CD4-positive, alpha-beta T cell treated with Interleukin-17A for 1 hour (primary cell): ENCODE data around the gene SCART1.
"Not testable (repeated sequence)": the region's sequence is repeated elsewhere in the genome, so short reads cannot be mapped to it uniquely, and the experiment has no call there.

ENCODE experiments used
- DNase-seq: peaks from one replicate; pipeline ENCODE4 v3.0.0-alpha.2; 2020

The SCART1 gene

DNA sequence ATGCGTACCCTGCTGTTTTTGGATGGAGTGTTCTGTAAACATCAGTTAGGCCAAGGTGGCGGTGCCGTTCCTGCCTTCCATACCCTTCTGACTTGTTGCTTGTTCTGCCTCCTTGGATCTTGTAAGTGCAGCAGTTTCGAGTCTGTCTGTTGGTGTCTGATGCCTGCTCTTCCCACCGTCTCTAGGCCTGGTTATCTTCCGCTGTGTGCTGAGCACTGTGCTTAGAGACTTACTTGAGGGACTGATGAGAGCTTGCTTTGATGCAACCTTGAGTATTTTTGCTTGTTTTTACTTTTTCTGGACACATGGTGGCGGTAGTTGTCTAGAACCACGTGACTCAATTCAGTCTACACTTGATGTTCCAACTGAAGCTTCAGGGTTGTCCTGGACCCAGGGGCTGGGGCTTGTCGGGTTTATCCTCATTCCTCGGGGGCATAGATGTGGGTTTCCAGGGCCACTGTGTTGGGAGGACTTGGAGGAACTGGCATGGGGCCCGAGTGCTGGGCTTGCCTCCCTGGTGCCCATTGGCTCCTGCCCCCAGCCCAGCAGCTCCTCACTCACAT lies 15.0 kb upstream of the SCART1 start:
- DNase-seq: peak; percentile 57

DNA sequence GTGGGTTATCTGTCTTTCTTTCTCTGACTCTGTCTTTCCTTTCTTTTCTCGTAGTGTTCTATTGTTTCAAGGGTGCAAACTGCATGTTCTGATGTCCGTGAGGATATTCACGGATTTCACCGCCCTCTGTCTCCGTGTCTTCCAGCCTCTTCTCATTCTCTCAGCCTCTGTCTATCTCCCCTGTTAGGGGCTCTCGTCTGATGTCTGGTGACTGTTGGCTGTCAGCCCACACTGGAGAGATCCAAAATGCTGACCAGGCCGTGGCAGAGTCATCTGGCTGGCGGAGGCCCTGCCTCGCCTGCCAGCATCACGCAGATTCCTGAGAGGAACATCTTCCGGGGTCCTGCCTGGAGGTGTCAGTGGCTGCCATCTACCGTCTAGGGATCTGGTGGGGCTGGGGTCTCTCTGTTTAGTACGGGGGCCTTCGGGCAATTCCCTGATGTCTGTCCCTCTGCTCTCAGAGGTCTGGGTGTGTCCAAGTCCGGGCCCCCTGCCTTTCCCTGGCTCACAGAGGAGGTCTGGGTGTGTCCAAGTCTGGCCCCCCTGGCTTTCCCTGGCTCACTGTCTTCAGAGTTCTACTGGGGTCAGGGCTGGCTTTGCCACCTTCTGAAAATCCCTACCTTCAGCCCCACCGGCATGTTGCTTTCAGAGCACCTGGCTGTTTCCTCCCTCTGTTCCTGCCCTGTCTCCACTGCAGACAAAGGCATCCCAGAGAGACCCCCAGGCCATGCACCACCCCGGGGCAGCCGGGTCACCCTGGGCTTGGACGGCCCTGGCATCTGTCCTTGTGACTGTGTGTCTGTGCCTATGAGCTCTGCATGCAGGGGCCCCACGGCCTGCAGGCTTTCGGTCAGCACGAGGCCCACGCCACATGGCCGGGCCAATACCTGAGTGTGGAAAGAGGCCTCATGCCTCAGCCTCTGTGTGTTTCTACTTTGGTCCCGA lies 14.0 kb upstream of the SCART1 start:
- DNase-seq: no peak

DNA sequence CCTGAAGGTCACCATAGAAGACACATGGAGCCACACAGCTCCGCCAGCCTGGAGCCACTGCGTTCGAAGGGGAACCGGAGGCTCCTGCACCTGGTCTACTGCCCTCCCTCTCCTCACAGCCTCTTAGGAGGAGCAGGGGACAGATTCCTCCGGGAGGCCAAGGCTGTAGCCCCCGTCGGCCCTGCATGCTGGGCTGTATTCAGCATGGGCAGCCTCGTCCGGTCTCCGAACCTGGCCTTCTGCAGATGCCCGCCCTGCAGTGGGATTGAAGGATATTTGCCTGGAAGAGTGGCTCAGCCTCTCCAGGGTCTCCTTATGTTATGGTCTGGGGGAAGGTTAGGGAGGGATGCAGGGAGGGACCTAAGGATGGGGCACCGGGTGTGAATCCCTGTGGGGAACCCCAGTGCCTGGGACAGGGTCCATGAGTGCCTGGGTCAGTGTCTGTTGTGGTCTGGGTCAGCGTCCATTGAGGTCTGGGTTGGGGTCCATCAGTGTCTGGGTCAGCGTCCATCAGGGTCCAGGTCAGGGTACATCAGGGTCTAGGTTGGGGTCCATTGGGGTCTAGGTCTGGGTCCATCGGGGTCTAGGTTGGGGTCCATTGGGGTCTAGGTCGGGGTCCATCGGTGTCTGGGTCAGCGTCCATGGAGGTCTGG lies 13.0 kb upstream of the SCART1 start:
- DNase-seq: no peak

DNA sequence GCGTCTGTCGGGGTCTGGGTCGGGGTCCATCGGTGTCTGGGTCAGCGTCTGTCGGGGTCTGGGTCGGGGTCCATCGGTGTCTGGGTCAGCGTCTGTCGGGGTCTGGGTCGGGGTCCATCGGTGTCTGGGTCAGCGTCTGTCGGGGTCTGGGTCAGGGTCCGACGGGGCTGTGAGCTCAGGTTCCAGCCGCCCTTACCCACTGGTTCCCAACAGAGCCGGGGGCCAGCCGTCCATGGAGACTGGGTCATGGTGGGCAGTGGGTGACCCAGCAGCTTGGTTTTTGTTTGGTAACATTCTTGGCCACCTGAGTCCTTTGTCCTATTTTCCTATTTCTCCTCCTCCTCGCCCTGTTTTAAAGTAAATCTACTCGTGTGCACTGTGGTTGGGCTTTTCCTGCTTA lies 12.4 kb upstream of the SCART1 start:
- DNase-seq: not testable (repeated sequence)

DNA sequence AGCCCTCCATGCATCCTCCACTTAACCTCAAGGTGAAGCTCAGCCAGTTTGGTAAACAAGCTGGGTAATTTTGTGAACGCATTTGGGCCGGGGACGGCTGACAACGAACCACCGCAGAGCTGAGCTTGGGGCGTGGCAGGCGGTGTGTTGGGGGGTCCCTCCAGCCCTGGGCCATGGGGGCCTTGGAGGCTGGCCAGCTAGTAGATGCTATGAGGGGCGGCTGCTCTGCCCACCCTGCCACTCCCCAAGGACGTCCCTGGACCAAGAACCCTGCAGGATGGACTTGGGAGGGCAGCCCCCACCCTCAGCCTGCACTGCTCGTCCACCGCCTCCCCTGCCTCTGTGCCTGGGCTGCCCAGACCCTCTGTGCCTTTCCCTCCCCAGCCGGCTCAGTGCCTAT lies 12.0 kb upstream of the SCART1 start:
- peak; percentile 14 for DNase-seq

DNA sequence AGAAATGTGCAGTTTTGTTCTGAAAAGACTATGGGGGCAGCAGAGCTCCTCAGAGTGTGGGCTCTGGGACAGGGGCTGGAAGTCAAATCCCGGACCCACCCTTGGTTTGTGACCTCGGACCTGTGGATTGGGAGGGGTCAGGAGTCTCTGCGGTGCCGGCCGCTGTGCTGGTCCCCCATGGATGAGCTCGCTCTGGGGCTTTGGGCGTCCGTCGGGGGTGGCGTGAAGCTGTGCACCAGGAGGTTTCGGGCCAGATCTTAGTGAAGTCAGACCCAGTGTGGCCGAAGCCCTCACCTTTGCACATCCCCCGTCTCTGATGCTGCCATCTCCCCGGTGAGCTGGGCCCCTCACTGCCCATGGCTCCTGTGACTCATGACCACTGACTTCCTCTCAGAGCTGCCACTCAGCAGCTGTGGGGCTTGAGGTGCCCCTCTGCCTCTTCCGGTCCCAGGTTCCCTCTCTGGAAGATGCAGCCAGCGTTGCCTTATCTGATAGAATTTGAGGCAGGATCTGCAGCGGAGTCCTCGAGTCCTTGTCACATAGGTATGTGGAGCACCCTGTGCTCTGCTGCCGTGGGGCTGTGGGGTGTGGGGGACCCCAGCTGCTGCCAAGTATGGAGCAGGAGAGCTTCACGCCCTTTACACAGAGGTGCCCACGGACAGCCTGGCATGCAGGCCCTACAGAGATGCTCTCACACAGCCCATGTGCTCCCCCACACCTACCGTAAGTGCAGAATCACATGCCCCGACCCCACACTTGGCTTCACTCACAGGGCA lies 11.4 kb upstream of the SCART1 start:
- peak; percentile 38 for DNase-seq

DNA sequence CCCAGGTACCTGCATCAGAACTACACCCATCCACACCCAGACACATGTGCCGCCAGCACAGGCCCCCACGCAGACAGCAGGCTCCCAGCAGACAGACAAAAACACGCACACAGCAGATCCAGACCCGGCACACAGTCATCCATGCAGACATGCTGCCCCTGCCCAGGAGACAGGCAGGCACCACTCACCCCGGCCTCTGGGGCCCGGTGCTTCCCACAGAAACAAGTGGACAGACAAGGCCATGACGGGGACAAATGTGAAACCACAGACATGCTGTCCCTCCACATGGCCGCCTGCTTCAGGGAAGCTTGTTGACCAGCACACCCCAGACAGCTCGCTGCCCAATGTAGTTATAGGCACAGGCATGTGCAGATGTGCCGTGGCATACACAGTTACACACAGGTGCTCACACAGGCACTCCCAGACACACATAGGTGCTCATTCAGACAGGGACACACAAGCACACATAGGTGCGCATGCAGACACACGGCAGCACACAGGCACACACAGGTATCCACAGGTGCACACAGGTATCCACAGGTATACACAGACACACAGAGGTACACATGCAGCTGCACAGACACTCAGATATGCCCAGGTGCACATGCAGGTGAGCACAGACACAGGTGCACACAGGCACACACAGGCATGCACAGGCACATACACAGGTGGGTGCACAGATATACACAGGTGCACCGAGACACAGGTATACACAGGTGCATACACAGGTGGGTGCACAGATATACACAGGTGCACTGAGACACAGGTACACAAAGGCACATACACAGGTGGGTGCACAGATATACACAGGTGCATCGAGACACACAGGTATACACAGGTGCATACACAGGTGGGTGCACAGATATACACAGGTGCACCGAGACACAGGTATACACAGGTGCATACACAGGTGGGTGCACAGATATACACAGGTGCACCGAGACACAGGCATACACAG lies 10.5 kb upstream of the SCART1 start:
- DNase-seq: no peak

DNA sequence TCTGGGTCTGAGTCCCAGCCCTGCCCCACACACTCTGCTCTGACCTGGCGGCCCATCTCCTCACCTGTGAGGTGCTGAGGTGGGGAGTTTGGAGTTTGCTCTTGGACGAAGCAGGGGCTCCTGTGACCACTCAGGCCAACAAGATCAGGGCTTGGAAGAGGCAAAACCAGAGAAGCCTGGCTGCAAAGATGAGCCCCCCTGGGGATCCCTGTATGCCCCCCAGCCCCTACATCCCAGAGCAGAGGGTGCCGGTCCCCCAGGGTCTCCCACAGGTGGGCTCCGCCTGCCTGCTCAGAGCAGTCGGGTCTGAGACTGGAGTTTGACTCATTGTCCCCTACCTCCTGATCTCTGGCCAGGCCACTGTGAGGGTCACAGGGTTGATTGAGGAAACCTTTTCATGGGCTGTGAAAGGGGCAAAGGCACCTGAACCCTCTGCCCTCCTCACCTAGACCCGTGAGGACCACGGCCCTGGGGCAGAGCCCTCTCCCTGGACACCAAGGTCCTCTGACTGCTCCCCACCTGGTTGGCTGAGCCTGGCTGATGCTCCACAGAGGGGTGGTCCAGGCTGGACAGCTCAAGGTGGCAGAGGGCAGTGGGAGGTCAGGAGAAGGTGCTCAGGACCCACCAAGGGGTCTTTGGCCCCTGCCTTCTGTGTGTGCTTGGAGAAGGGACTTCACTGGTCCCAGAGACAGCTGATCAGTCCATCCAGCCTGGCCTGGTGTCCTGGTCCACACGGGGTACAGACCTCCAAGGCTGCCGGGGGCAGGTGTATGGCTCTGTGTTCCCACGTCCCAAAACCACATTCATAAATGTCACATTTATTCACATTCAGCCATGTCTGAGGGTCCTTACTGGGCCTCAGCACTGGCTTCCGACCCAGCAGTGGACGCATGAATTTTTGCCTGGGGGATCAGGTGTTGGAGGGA lies 9.1 kb upstream of the SCART1 start:
- no peak for DNase-seq

DNA sequence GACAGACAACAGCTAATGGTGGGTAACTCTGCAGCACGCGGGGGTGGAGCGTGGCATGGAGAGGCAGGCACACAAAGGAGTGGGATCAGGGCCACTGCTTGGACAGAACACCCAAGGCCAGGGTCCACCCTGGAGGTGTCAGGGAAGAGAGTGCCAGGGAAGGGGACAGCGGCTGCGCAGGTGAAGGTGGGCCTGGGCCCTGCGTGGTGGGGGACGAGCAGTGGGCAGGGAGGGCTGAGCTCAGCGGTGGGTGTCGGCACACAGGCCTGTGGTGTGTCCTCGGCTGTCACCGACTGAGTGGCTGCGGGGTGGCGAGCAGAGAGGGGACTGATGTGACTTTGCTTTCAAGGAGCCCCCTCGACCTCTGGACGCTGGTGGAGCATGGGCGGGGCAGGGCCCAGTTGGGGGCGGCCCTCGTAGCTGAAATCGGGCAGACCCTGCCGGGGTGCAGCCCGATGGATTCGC lies 8.4 kb upstream of the SCART1 start:
- DNase-seq: no peak

DNA sequence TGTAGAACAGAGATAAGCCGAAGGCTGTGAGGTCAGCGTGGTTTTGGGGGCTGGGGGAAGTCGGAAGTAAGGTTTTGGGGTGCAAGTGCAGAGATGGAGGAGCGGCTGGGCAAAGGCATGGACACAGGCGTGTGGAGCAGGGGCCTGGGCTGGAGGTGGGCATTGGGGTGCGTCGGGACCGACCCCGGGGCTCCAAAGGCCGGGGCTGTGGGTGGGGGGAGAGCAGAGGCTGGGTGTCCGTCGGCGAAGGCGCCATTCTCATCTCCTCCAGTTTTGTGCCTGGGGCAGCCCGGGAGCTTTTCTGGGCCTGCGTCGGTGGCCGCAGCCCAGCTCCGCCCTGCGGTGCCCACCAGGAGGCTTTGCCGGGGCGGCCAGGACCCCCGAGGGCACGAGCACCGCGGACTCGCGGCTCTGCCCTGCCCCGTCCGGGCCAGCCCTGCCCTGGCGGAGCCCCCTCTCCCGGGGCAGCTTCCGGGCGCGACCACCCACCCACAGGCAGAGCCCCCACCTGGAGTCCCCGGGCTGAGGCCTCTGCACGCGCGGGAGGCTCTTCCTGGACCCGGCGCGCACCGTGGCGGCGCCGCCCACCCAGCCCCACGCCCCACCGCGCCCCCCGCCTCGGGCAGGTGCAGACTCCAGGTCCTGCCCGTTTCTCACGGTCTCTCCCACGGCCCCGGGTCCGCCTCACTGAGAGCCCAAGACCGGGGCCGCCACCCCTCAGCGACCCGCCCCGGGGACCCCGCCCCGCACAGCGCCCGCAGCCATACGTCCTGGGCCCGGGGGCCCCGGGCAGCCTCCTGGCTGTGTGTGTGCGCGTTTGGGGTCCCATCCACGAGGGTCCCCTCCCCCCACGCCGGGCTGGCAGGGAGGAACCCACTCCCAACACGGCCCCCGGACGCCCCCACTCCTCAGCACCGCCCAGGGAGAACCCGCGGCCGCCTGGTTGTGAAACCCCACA lies 7.7 kb upstream of the SCART1 start:
- DNase-seq: no peak

DNA sequence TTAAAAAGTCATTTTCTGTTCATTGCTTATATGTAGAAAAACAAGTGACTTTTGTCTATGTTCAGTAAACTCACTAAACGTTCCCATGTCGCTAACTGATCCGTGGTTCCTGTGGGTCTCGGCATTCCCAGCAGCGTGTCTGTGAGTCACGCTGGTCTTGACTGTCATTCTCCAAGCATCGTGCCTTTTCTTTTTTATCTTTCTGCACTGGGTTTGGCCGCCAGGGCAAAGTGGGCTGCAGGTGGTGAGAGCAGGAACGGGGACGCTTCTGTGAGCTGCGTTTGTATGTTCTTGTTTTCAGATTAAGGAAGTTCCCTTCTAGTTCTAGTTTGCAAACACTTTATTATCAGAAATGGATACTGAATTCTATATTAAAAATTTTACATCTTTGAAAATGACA lies 6.8 kb upstream of the SCART1 start:
- no peak for DNase-seq

DNA sequence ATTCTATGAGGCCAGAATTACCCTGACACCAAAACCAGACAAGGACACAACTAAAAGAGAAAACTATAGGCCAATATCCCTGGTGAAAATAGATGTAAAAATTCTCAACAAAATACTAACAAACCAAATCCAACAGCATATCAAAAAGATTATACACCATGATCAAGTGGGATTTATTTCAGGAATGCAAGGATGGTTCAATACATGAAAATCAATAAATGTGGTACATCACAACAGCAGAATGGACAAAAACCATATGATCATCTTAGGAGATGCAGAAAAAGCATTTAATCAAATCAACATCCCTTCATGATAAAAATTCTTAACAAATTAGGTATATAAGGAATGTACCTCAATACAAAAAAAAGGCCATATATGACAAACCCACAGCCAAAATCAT lies 5.6 kb upstream of the SCART1 start:
- DNase-seq: no peak

DNA sequence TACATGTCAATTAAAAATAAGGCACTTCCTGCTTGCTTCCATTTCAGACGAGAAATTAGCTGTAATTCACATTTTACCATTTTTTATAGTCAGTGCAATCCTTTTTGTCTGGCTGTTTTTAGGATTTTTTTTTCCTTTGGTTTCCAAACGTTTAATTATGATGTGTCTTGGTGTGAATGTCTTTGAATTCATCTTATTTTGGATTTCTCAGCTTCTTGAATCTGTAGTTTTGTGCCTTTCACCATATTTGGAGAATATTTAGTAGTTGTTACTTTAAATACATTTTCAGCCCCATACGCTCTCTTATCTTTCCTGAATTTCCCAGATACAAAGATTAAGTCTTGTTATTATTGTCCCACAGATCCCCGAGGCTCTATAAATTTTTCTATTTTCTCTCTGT lies 2.4 kb upstream of the SCART1 start:
- DNase-seq: no peak

DNA sequence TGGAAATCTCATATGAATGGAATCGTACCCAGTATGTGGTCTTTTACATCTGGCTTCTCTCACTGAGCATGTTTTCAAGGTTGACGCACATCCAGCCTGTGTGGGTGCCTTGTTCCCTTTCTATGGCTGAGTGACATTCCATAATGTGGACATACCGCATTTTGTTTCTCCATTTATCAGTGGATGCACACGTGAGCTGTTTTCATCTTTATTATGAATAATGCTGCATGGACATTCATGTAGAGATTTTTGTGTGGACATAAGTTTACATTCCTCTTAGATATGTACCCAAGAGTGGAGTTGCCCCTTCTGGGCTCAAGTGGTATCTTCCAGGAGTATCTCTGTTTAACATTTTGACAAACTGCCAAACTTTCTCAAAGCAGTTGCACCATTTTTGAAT lies 1.3 kb upstream of the SCART1 start:
- DNase-seq: no peak

DNA sequence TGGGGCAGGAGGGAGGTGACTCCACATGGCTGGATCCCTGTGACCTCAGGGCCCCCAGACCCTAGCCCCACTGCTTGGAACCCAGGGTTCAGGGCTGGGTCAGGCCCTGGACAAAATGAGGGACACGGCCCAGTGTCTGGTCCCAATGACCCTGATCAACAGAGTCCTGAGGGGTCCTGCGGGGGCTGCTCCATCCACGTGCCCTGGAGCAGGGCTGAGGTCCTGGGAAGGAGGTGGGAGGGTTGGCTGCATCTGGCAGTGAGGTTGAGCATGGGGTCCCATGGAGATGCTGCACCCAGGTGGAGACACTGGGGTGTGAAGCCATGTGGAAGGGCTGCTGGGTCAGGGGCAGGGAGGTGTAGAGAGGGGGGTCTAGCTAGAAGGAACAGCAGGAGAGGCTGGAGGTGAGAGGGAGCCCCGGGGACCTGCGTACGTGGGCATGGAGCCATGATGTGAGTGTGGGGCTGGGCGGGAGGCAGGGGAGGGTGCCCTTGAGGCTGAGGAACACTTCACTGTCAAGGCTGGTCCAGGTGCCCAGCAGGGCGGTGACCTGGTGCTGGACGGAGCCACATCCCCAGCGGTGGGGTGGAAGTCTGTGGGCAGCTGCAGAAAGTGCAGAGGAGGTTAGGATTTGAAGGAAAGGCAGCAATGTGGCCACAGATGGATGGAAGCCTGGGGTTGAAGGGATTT lies 604 bp downstream of the SCART1 start:
- DNase-seq: no peak

DNA sequence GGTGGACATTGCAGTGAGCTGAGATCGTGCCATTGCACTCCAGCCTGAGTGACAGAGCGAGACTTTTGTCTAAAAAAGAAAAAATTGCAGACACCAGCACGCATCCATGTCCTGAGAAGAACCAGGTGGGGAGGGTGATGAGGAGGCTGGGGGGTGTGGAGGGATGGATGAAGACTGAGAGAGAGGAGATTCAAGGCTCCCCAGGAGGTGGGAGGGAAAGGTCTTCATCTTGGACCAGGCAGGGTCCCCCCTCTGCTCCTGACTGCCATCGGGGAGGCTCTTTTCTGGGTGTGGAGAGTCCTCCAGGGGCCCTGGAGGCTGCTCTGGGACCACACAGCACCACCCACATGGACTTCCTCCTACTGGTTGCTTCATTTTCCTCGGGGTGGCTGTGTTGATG lies 1.5 kb downstream of the SCART1 start:
- no peak for DNase-seq

DNA sequence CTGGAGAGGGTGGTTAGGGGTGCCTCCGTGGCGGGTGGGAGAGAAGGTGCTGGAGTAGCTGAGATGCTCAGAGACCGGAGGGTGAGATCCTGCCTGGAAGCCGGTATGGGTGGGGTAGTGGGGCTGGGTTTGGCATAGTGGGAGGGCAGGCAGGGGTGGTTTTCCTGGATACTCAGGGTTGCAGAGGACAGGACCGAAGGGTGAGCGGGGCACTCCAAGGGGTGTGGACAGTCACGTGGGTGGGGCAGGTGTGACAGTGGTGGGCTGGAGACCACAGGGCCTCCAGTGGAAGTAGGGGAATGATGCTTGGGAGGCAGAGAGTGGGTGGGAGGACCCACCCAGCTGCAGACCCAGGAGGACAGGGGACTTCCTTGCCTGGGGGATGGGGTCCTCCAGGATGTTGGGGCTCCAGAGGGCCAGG lies 1.9 kb downstream of the SCART1 start:
- DNase-seq: no peak

DNA sequence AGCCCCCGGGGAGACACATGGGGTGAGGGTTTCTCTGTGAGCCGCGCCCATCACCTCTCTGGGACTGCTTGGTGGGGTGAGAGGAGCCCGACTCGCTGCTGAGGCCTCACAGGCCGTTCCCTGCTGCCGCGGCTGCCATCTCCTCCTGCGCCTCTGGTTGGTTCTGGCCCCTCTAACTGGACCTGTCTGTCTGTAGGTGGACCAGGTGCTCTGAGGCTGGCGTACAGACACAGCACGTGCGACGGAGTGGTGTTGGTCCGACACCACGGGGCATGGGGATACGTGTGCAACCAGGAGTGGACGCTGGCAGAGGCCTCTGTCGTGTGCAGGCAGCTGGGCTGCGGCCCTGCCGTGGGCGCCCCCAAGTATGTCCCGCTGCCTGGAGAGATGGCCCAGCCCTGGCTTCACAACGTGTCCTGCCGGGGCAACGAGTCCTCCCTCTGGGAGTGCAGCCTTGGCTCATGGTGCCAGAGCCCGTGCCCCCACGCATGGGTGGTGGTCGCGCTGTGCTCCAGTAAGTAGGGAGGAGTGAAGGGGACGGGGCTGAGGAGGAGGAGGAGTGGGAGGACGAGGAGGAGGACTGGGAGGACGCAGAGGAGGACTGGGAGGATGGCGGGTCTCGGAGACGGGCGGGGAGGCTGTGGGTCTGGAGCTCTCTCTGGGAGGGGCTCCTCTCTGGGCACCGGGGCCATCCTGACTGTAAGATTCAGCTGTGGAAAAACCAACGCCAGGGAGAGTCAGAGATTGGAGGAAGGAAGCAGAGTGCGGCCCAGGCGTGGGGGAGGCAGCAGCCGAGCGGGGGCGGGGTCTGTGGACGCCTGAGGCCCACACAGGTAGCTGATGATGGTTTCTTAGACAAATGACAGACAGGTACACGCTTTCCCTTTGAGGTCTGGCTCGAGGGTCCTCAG lies 2.6 kb downstream of the SCART1 start:
- no peak for DNase-seq
